Endothelial cell of umbilical vein (primary cell): ENCODE measurements around the gene DCC. TPM values are rescaled to one million over a fixed set of nuclear protein-coding genes. Genes with fewer than 3 reads are reported as not detected.

Source experiments
- BruUV-seq: library from RNA; stranded (reverse); fragments of 400-500 nt; replicated peaks from 2 replicates; lab custom pipeline; 2021; lab: Mats Ljungman, UMichigan
- CTCF ChIA-PET: fragments of 300-600, 350-600 bp; sonication (Branson Sonifier 250); formaldehyde crosslinking; loops from one replicate; lab custom pipeline; 2021; ENCODE audit warnings: antibody characterized with exemption, inconsistent platforms; lab: Charles Lee
- POLR2A ChIA-PET: fragments of 300-600, 350-600 bp; sonication (Branson Sonifier 250); formaldehyde crosslinking; loops from one replicate; lab custom pipeline; 2021; ENCODE audit warnings: antibody characterized with exemption, inconsistent platforms; lab: Charles Lee
- DNase-seq: peaks from one replicate; pipeline ENCODE4 v3.0.0-alpha.2; 2011; ENCODE audit warnings: low read depth, low spot score
- FAIRE-seq: peaks from 2 replicates; lab custom pipeline; 2011; peaks lifted over from hg19 to GRCh38; lab: Jason Lieb, UNC
- H2AFZ ChIP-seq: 2 replicates; pipeline ENCODE4 v1.6.0; 2012; ENCODE audit warnings: low read depth, low read length, control low read depth, inconsistent platforms
- H3K27ac ChIP-seq: 2 replicates; pipeline ENCODE4 v1.5.1; 2011; ENCODE audit warnings: low read depth, mild to moderate bottlenecking, control low read depth, low read length, moderate library complexity; ENCODE audit not compliant: insufficient read depth
- H3K27me3 ChIP-seq, 2 experiments: 2 replicates each; pipeline versions ENCODE4 v1.6.0 to v1.6.1; 2011; ENCODE audit warnings: low read length in 2 of 2, mixed read lengths in 1 of 2; ENCODE audit not compliant: control insufficient read depth in 2 of 2, insufficient read depth in 2 of 2
- H3K36me3 ChIP-seq, 2 experiments: 2 replicates in 1 of 2; 3 replicates in 1 of 2; pipeline ENCODE4 v1.5.1; 2011; ENCODE audit warnings: low read length in 2 of 2, mild to moderate bottlenecking in 1 of 2, moderate library complexity in 1 of 2; ENCODE audit not compliant: control insufficient read depth in 2 of 2, insufficient read depth in 2 of 2; ENCODE audit errors: extremely low read depth in 1 of 2
- H3K4me1 ChIP-seq: 3 replicates; pipeline ENCODE4 v1.5.1; 2011; ENCODE audit warnings: mild to moderate bottlenecking, low read length; ENCODE audit not compliant: control insufficient read depth, insufficient read depth; ENCODE audit errors: extremely low read depth
- H3K4me2 ChIP-seq: 2 replicates; pipeline ENCODE4 v1.6.1; 2011; ENCODE audit warnings: low read length, control low read depth, mixed read lengths; ENCODE audit not compliant: insufficient read depth
- H3K4me3 ChIP-seq, 3 experiments: fragments of 200-600 bp in 1 of 3; sonication (generic), shearing (Covaris generic) in 1 of 3; replicated peaks in 1 of 3; 2 replicates each; pipeline ENCODE4 v1.5.1; 2011 to 2016; ENCODE audit warnings: control low read depth in 3 of 3, low read length in 3 of 3, mild to moderate bottlenecking in 2 of 3, inconsistent platforms in 1 of 3, low read depth in 1 of 3, moderate library complexity in 1 of 3; ENCODE audit not compliant: insufficient read depth in 1 of 3
- H3K79me2 ChIP-seq: 2 replicates; pipeline ENCODE4 v1.6.0; 2012; ENCODE audit warnings: low read length, inconsistent platforms; ENCODE audit not compliant: control insufficient read depth, insufficient read depth
- H3K9ac ChIP-seq: replicated peaks from 2 replicates; pipeline ENCODE3; 2011; ENCODE audit warnings: low read length, control low read depth; ENCODE audit not compliant: insufficient read depth; ENCODE audit errors: extremely low read depth
- H3K9me1 ChIP-seq: replicated peaks from 3 replicates; pipeline ENCODE4 v1.6.0; 2011; ENCODE audit warnings: mild to moderate bottlenecking, low read length; ENCODE audit not compliant: control insufficient read depth, insufficient read depth; ENCODE audit errors: extremely low read depth
- H3K9me3 ChIP-seq: replicated peaks from 2 replicates; pipeline ENCODE4 v1.5.1; 2012; ENCODE audit warnings: low read length, inconsistent platforms; ENCODE audit not compliant: control insufficient read depth, insufficient read depth
- H4K20me1 ChIP-seq: replicated peaks from 2 replicates; pipeline ENCODE3; 2011; ENCODE audit warnings: mild to moderate bottlenecking, low read length; ENCODE audit not compliant: control insufficient read depth, insufficient read depth; ENCODE audit errors: extremely low read depth
- CTCF ChIP-seq, 2 donors: IDR thresholded peaks; 1 replicate in 1 of 2; 2 replicates in 1 of 2; pipeline ENCODE4 v1.5.1; 2011; ENCODE audit warnings: low read length in 2 of 2, mild to moderate bottlenecking in 2 of 2, moderate library complexity in 2 of 2, control low read depth in 1 of 2, inconsistent platforms in 1 of 2, low read depth in 1 of 2; ENCODE audit not compliant: insufficient read depth in 1 of 2; ENCODE audit errors: extremely low read depth in 1 of 2
- EZH2 ChIP-seq: IDR thresholded peaks from 2 replicates; pipeline ENCODE4 v1.6.1; 2012; ENCODE audit warnings: borderline replicate concordance, low read depth, mild to moderate bottlenecking, moderate library complexity, low read length, inconsistent platforms; ENCODE audit not compliant: severe bottlenecking
- FOS ChIP-seq: IDR thresholded peaks from 2 replicates; pipeline ENCODE4 v1.6.1; 2011; ENCODE audit warnings: mild to moderate bottlenecking, low read length, moderate library complexity, borderline replicate concordance; ENCODE audit not compliant: insufficient read depth
- GATA2 ChIP-seq: IDR thresholded peaks from 2 replicates; pipeline ENCODE4 v1.7.0; 2011; ENCODE audit warnings: low read depth, mild to moderate bottlenecking, moderate library complexity, mixed read lengths, low read length; ENCODE audit not compliant: insufficient read length, insufficient read depth
- JUN ChIP-seq: IDR thresholded peaks from 2 replicates; pipeline ENCODE4 v1.6.1; 2011; ENCODE audit warnings: borderline replicate concordance, low read depth; ENCODE audit not compliant: insufficient read length, insufficient read depth
- MAX ChIP-seq: IDR thresholded peaks from 2 replicates; pipeline ENCODE4 v1.6.1; 2011; ENCODE audit not compliant: insufficient read depth, insufficient read length
- MYC ChIP-seq: IDR thresholded peaks from one replicate; pipeline ENCODE4 v1.6.1; 2011; ENCODE audit warnings: mild to moderate bottlenecking, low read depth, low read length
- POLR2A ChIP-seq: IDR thresholded peaks from 2 replicates; pipeline ENCODE4 v1.6.1; 2012; ENCODE audit warnings: low read depth, mild to moderate bottlenecking, control low read depth, low read length
- POLR2AphosphoS5 ChIP-seq: IDR thresholded peaks from 2 replicates; pipeline ENCODE4 v1.6.1; 2012; ENCODE audit warnings: low read depth, mild to moderate bottlenecking, control low read depth, low read length, moderate library complexity; ENCODE audit not compliant: insufficient read depth
- dilution Hi-C: fragments of 300-500 bp; cut with MboI; formaldehyde crosslinking; loops from one replicate; pipeline ENCODE4 v1.15.0; 2019; ENCODE audit warnings: low sequenced_read_pairs; ENCODE audit not compliant: extremely low pct_ligation_motif_present
- intact Hi-C: fragments of 100-400 bp; cut with micrococcal nuclease; formaldehyde crosslinking; loops from one replicate; pipeline ENCODE4 v1.10.0; 2022
- polyA plus RNA-seq, 4 experiments: library from polyadenylated mRNA; depleted of rRNA in 3 of 4; stranded (reverse) in 3 of 4; unstranded in 1 of 4; fragments of >200 nt; gene quantifications; 2 replicates each; pipeline versions ENCODE4 v1.2.1 to v1.2.3, GENCODE V29; 2011 to 2012; ENCODE audit warnings: missing spikeins in 1 of 4
- total RNA-seq: library from RNA; stranded (reverse); gene quantifications from 2 replicates; pipeline ENCODE4 v1.2.3, GENCODE V29; 2021

DCC gene
- total and polyA plus RNA-seq, 2 donors (not counting 3 experiments of a cell fraction or from before 2014, with no cell fraction given): not detected

GRCh38 chr18:53148123-53148522 is 808.1 kb downstream of the DCC start:
- Histone ChIP-seq H3K27ac (no peak overlapping the region), H4K20me1 (no peaks in the 10 kb centered on the region), H2AFZ (no peak overlapping the region), H3K27me3 (no peaks in the 10 kb centered on the region), H3K9me1 (no peaks in the 10 kb centered on the region), H3K9ac (no peak overlapping the region), H3K4me2 (no peak overlapping the region), H3K9me3 (peaks cover 6% of the 10 kb centered on the region), H3K4me3 (no peak overlapping the region), H3K36me3 (no peaks in the 10 kb centered on the region), H3K79me2 (no peaks in the 10 kb centered on the region), H3K4me1 (no peaks in the 10 kb centered on the region)
- no peak for FAIRE-seq
- dilution Hi-C loops (no loop called here), intact Hi-C loops (no loop called here)
- no peak for DNase-seq
- CTCF ChIA-PET: no interaction called here
- no TSS peak for BruUV-seq
- TF ChIP-seq EZH2 (no peak), CTCF (IDR thresholded peaks at IDR 0.05; ENCODE audit: extremely low read depth in 1 of 2, insufficient read depth in 1 of 2, low read depth in 1 of 2, low read length in 2 of 2) (no peak), MYC (no peak), GATA2 (no peak), FOS (no peak), JUN (no peak), POLR2AphosphoS5 (no peak), MAX (no peak), POLR2A (no peak)
- POLR2A ChIA-PET: no interaction called here
